GM19328 (cell line): ENCODE results near the gene MCF2L.
"Not testable (repeated sequence)": the region's sequence is repeated elsewhere in the genome, so short reads cannot be mapped to it uniquely, and the experiment has no call there.

ENCODE experiments used
- ATAC-seq: cut with Tn5 transposase; IDR thresholded peaks from one replicate; pipeline ENCODE4 v1.9.1; 2021; ENCODE audit warnings: mild to moderate bottlenecking, moderate library complexity; ENCODE audit not compliant: unreplicated experiment

MCF2L gene, protein sequence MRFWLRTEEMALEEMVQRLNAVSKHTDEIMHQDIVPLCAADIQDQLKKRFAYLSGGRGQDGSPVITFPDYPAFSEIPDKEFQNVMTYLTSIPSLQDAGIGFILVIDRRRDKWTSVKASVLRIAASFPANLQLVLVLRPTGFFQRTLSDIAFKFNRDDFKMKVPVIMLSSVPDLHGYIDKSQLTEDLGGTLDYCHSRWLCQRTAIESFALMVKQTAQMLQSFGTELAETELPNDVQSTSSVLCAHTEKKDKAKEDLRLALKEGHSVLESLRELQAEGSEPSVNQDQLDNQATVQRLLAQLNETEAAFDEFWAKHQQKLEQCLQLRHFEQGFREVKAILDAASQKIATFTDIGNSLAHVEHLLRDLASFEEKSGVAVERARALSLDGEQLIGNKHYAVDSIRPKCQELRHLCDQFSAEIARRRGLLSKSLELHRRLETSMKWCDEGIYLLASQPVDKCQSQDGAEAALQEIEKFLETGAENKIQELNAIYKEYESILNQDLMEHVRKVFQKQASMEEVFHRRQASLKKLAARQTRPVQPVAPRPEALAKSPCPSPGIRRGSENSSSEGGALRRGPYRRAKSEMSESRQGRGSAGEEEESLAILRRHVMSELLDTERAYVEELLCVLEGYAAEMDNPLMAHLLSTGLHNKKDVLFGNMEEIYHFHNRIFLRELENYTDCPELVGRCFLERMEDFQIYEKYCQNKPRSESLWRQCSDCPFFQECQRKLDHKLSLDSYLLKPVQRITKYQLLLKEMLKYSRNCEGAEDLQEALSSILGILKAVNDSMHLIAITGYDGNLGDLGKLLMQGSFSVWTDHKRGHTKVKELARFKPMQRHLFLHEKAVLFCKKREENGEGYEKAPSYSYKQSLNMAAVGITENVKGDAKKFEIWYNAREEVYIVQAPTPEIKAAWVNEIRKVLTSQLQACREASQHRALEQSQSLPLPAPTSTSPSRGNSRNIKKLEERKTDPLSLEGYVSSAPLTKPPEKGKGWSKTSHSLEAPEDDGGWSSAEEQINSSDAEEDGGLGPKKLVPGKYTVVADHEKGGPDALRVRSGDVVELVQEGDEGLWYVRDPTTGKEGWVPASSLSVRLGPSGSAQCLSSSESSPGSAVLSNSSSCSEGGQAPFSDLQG

DNA sequence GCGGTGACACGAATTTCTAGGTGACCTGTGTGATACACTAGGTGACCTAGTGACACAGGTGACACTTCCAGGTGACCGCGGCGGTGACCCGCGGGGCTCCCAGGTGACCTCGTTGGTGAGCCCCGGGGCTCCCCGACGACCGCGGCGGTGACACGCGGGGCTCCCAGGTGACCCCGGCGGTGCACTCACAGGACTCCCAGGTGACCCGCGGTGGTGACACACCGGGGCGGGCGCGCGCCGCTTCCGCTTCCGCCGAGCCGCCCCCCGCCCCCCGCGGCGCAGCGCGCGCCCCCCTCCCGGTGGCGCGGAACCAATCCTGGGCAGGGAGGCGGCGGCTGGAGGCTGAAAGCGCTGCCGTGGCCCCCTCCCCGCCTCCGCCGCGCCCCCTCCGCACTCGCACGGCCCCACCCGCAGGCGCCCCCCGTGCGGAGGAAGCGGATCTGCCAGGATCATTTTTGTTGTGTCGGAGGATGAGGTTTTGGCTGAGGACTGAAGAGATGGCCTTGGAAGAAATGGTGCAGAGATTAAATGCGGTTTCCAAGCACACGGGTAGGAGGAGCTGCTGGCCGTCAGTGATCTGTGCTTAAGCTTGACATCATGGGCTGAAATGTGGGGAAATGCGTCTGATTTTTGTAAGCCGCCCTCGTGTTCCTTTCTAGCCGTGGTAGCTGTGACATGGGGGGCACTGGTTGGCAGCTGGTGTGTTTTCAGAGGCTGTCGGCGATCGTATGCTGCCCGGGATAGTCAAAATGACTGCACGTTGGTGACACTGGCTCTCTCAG lies at the start of gene MCF2L:
Gene MCF2L, plus strand, starts transcription at position 305 of the 782 bp plus-strand sequence. Its CDS starts 166 bp downstream, at position 471.
- ATAC-seq: no peak

DNA sequence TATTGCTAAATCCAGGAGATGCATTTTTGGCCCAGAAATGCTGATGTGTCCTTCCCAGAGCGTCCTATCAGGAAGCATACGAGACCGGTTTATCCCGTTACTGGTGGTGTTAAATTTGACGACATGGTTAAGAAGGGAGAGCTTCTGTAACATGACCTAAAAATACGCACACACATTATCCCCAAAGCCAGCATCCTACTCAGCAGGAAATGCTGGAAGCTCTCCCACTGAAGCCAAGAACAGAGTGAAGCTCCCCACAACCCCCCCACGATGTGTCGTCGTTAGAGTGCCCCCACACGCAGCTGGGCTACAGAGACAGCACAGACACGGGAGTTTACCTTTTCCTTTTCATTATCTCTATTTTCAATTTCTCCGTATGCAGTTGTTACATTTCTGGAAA lies 45.1 kb upstream of the MCF2L start:
- ATAC-seq: no peak

DNA sequence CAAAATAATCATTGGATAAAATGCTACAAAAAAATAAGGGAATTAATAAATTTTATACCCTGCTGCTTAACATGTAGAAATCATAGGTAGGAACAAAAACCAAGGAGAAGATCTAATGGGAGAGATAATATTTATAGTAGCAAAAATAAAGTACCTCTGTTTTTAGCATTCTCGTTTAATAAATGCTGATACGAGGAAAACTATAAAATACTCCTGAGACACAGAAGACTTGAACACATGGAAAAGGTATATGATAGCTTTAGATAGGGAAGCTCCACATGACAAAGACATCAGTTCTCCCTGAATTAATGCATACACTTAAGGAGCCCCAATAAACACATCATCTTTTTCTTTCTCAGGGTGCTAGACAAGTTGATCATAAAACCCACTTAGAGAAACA lies 44.6 kb upstream of the MCF2L start:
- ATAC-seq: no peak

DNA sequence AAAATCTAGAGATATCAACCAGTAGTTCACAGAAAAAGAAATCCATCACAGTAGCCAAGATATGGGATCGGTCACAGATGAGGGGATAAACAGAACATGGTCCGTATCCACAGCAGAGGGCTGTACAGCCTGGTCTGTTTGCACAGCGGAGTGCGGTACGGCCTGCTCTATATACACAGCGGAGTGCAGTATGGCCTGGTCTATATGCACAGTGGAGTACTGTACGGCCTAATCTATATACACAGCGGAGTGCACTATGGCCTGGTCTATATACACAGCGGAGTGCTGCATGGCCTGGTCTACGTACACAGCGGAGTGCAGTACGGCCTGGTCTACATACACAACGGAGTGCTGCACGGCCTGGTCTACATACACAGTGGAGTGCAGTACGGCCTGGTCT lies 43.0 kb upstream of the MCF2L start:
- ATAC-seq: no peak

DNA sequence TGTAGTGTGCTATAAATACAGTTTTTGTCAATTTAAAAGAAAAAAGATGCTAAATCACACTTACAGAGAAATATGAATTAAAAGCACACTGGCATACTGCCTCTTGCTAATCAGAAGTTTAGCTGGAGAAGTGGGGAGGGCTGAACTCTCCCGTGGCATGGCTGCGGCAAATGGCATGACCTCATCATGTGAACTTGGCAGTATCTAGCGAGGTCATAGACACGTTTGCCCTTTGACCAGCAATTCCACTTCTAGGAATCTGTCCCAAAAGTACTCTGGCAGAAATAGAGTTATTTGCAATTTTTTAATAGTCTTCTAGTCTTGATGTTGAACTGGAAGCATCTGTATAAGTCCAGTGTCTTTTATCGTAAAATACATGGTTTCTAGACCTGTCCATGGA lies 42.0 kb upstream of the MCF2L start:
- no peak for ATAC-seq

DNA sequence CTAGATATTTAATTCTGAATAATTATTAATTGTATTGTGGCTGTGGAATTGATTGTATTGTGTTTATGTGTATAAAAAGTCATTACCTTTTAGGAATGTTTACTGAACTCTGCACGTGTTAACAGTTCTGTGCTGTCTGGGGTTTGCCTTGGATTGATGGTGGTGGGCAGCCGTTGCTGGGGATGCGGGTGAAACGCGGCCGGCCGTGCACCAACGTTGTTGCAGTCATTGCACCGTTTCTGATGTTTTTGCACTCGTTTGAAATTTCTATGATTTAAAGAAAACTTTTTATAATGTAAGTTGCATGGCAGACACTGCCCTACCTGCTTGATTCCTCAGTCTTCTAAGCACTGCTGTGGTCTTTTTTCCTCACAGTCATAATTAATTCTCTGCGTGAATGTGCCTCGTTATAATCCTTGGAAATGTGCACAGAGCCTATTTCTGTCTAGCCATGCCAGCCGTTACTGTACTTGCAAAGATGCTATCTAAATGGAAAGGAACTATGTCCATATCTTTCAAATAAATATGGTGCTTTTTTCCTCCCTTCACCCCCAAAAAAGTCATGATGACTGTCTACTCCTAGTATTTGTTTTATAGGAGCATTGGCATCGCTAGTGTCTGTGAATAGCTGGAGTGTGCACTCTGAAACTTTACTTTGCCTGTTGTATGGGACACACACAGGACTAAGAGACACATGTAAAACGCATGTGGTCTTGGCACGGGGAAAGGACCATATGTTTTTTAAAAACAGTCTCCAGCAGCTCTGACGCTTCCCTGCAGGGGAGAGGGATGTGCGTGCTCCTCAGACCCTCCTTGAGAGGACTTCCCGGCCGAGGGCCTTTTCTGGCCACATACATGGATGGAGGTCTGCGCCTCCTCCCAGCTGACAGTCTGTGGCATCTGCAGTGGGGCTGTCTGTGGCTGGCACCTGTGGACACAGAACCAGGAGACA lies 40.7 kb upstream of the MCF2L start:
- no peak for ATAC-seq

DNA sequence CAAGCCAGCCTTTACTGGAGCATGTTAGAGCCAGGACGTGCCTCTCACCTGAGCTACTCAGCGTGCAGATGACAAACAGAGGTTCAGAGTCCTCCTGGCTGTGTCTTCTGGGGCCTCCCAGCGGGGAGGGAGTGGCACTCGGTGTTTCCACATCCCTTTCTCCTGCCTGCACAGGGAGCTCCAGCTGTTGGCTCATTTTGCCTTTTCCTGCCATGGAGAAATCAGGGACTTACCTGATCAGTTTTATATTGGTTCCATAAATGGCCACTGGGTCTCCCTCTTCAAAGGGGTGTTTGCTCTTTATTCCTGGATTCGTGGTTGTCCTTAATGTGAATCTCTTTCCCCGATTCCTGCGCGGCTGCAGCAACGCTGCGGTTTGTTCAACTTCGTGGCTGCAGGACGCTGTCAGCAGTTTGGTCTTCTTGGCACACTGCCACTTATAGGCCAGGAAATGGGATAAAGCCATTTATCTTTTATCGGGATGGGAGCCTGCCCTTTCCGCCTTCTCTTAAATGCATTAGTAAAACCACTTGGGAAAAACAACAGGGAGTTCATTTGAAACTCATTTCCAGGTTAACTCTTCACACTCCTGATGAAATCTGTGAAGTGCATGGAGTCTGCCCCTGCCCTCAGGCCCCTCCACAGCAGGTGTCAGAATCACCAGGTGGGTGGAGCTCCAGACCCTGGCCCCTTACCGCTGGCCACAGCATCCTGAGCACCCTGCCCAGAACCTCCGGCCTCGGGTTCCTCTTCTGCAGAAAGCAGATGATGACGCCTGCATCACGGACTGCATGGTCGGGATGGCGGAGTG lies 39.8 kb upstream of the MCF2L start:
- ATAC-seq: no peak

DNA sequence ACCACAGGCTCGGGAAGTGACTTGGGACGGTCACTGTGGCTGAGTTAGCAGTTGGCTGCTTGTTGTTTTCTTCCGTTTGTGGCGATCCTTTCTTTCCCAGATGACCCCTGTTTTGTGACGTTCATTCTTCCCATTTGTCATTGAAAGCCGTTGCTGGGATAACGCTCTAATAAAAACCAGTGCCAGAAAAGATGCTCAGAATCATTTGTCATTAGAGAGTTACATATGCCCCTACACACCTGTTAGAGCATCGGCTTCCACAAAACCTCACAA lies 39.3 kb upstream of the MCF2L start:
- no peak for ATAC-seq

DNA sequence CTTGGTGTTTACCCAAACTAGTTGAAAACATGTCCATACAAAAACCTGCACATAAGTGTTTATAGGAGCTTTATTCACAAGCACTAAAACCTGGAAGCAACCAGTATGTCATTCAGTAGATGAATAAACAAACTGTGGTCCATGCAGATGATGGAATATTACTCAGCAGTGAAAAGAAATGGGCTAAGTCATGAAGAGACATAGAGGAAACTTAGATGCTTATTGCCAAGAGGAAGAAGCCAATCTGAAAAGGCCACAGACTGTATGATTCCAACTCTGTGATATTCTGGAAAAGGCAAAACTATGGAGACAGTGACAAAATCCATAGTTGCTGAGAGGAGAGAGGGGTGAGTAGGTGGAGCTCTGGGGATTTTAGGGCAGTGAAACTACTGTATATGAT lies 38.8 kb upstream of the MCF2L start:
- no peak for ATAC-seq

DNA sequence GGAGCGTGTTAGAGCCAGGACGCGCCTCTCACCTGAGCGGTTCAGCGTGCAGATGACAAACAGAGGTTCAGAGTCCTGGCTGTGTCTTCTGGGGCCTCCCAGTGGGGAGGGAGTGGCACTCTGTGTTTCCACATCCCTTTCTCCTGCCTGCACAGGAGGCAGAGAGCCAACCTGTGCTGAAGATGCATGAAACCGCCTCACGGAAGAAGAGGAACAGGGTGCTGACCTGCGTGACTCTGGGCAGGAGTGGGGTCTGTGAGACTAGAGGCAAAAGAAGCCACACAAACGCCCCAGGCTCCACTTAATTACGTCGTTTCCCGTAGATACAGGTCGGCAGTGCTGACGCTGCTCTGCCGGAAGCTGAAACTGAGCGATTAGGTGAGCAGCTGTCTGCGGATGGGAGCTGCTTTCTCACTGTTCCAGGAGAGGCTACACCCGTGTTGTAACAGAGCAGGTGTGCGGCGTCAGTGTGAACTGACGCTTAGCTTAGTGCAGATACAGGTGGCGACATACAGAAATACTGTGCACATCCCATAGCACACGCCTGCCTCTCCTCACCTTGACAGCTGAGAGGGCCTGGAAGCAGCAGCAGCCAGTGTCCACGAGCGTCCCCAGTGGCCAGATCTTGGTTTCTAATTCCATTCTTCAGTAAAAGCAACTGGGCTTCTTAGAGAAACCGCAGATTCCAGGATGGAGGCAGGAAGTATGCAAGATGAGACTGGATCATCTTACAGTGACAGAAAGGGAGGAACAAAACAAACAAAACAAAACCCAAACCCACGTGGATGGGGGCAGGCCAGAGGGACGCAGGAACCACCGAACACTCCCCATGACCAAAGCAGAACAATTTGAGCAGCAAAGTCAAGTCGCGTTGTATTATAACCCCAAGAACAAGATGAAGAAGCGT lies 37.7 kb upstream of the MCF2L start:
- no peak for ATAC-seq

DNA sequence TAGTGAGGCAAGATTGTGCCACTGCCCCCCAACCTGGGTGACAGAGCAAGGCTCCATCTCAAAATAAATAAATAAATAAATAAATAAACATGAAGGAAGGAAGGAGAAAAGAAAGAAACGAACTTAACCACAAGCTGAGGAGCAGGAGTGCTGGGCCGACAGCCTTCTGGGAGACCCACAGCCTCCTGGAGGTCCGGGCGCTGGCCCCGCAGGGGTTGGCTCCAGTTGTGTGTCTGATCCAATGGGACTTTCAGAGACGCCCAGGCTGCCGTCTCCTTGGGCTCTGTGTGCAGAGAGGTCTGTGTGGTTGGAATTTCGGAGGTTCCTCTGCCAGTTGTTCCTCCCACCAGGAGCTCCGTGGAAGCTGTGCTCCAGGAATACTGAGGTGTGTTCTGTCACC lies 36.0 kb upstream of the MCF2L start:
- ATAC-seq: no peak

DNA sequence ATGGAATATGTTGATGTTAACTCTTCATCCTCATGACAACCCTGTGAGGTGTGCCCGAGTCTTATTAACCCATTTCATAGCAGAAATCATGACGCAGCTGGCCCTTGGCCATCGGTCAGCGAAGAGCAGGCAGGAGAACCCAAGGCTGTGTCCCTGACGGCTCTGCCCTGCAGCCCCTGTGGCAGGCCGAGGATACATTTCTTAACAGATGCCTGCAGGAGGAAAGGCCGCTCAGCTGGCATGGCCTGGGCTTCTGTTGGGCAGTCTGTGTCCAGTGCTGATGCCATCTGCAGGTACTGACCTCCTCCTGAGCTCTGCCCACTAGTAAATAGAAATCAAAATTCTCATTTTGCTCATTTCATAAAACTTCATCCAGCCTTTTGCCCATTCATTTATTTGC lies 35.4 kb upstream of the MCF2L start:
- no peak for ATAC-seq

DNA sequence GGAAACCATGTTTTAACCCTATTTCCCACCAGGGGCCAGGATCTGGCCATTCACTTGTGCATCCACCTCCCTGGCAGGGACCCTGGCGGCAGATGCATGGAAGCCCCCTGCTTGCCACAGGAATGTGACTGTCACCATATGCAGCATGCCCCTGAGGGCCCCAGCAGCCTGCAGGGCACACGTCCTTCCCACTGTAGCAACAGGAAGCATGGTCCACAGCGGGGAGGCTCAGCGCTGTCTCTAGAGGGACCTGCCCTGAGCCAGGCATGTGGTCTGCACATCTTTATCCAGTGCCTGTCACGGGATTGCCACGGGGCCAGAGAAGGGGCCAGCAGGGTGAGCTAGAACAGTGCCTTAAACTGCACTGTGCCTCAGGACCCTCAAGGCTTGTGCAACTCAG lies 34.9 kb upstream of the MCF2L start:
- ATAC-seq: no peak

DNA sequence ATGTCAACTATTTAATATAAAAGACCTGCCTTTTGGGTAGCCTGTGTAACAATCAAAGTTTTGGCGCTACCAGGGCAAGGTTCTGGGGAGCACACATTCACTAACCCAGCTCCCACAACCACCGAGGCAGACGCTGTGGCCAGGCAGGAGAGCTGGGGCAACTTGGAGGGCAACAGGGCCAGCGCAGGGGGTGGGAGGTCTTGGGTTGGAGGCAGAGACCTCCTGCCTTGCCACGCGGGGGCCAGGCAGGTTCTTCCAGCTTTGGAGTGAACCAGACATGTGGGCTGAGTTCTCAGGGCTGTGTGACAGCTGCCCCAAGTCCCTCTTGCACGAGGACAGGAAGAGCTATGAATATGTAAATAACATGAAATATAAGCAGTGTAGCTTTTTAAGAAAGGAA lies 30.3 kb upstream of the MCF2L start:
- no peak for ATAC-seq

DNA sequence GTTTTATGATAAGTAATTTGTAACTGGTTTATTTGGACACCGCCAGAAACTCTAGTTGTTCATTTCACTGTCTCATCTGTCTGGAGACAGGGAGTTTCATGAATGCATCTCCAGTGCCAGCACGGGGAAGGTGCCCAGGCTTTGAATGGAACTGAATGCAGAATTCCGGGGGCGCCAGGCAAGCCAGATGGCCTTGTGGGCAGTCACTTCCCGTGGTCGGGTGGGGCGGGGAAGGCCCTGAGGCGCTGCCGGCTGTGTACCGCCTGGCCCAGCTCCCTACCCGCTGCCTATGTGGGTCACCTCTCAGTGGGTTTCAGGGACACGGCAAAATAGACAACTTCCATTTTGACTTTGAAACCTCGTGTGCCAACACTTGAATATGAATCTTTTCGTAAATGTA lies 28.8 kb upstream of the MCF2L start:
- no peak for ATAC-seq

DNA sequence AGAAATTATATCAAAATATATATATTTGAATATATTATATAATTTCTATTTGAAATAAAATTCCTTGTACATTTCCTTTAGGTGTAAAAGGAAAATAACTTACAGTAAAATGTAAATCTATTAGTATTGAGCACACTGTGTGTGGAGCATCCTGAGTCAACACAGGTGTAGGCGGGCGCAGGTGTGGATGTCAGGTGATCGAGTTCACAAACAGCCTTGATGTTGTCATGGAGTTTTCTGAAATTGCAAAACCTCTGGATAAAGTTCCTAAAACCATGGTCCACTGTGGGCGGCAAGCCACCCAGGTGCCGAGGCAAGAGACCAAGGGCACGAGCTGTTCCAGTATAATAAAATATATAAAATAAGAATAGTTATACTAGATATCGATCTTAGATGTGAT lies 27.7 kb upstream of the MCF2L start:
- ATAC-seq: no peak

DNA sequence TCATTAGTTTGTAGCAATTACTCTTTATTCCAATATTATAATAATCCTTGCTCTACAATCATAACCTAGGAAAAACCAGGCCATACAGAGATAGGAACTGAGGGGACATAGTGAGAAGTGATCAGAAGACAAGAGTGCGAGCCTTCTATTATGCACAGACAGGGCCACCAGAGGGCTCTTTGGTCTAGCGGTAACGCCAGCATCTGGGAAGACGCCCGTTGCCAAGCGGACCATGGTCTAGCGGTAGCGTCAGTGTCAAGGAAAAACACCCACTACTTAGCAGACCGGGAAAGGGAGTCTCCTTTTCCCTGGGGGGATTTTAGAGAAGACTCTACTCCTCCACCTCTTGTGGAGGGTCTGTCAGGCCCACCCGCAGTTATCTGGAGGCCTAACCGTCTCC lies 27.2 kb upstream of the MCF2L start:
- ATAC-seq: not testable (repeated sequence)

DNA sequence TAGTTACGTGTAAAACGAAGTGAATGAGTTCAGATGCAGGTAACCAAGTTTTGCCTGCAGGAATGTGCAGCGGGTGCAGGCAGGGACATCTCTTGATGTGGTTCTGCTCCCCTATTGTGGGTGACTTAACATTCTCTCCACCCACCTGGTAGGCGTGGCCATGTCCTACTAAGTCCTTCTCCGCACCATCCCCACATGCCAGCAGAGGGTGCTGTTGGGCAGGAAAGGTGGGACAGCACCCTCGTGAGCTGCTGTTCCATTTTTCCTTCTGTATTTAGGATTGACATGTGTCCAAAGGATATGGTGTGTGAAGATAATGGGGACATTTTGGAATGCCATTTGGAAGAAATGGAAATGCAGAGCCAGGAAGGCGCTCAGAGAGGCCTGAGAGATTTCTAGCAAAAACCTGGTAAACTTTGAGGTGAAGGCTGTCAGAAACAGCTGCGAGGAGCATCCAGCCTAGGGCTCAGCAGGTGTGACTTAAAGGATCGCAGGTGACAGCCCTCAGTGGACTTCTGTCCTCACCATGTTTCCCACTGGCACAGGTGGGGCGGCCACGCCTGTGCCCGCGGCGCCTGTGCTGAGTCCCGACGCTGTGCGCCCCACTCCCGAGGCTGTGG lies 26.2 kb upstream of the MCF2L start:
- peak; percentile 98 for ATAC-seq
